Epidermal melanocyte (primary cell): ENCODE results near the gene OGA.
A peak's percentile ranks its signal among the peaks of the same experiment; 100 is the strongest.

Experiments
- DNase-seq: peaks from one replicate; pipeline ENCODE4 v3.0.0; 2011; ENCODE audit warnings: low spot score; ENCODE audit not compliant: insufficient read length

Gene OGA

DNA sequence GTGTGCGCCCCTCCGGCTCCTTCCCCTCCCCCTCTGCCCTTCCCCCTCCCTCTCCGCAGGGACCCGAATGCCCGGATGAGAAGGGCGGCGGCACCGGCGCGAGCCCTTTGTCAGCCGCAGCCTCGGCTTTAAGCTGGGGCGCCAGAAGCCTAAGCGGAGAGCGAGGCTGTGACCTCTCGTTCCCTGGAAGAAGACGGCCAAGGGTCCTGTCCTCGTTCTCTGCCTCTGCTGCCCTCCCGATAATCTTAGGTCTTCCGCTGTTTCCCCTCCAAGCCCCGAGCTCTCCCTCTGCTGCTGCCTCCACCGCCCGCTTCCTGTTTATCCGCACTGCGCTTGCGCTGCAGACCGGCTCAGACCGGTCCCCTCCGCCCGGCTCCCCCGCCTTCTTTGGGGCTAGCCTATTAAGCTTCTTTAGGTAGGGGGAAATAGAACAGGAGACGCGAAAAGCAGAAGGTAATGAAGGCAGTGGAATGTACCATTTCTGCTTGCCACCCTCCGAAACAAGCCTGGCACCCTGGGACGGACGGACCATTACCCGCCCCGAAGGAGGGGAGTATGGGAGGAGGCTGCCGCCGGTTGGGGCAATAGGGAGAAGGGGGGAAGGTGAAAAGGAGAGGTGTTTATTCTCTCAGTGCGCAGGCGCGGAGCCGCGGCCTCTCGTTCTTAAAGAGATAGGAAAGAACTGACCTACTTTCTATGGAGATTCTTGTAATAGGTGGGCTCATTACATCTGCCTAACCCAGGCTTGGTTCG is at the start of gene OGA:
TSS of gene OGA (minus strand) at position 326 of the 753 bp plus-strand sequence. CDS start 422 bp downstream, outside the sequence.
- DNase-seq: peak; percentile 91

DNA sequence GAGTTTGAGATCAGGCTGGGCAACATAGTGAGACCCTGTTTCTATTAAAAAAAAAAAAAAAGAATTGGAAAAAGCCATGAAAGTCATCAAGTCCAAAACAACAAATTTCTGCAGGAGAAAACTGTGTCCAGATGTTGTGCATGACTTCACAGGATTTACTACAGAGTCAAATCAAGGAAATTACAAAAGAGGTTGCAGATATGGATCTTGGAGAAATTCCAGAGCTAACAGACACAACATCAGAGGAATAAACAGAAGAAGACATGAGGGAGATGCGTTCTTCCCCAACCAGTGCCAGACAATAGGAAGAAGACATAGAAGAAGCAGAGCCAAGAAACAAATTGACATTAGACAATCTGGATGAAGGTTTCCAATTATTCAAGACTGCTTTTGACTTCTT is 49.7 kb upstream of the OGA start:
- no peak for DNase-seq

DNA sequence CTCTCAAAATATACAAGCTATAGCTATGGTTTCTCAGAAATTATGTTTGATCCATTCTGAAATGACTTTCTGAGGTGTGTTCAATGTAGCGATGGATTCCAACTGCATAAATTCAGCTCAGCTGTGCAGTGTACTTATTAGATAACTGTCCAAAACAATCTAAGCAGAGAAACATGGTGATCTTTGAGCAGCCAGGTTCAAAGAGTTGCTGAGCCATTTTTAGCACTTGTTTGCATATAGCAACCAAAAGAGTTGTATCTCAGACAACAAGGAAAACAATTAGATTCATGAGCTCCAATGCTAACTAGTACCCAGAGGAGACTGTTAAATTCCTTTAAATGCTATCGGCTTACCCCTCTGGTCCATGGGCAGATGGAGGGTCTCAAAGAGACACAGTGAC is 41.3 kb upstream of the OGA start:
- DNase-seq: no peak

DNA sequence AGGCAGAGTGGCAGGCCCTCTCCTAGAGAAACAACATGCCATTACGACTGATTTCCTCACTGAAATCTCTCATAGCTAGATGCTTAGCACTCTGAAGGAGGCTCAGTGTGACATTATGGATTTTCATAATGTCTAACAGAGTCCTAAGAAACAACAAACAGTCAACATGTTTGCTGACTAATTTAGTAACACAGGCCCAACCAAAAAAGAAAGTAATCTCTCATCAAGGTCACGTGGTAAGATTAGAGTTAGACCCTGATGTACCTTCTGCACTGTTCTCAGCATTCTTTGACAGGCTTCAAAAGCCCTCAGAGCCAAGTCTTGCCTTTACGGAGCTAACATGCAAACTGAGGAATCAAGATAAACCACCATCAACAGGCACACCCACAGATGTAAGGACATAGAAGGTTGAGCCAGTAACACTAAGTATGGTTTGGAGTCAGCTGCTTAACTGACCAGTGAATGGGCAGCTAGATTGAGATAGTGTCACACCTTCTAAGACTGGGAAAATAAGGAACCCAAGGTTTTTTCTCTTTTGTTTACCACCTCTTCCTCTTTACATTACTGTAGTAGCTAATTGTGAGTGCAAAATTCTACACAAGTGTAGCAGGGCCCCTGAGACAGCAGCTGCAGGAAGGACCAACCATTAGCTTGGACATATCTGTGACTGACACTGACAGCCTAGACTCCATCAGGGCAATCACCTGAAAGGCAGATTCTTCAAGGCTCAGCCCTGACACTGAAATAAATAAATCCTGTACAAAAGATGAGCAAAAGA is 40.7 kb upstream of the OGA start:
- no peak for DNase-seq

DNA sequence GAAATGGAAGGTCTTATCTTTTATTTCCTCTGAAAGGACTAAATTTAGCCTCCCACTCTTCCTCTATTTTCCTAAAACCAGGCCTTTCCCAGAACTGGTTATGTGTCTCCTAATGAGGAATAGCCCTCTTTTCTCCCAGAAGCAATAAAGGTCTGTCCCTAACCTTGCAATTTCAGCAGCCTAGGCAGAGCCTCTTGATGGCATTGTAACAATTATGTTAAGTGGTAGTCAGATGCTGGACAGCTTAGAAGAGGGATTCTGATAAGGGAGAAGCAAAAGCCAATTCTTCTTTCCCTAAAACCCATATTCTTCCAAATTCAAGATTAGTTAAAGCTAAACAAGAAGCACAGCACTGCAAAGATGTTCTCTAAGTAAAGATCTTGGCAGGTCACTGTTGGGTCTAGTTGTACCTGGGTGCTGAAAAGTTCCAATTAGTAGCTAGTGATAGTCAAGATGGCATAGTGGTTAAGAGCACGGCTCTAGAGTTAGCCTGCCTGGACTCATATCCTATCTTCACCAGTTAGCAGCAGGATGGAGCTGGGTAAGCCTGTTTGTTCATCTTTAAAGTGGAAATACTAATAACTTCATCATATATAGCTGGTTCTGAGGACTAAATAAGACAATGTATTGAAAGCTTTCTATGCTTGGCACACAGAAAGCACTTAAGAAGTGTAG is 39.7 kb upstream of the OGA start:
- no peak for DNase-seq

DNA sequence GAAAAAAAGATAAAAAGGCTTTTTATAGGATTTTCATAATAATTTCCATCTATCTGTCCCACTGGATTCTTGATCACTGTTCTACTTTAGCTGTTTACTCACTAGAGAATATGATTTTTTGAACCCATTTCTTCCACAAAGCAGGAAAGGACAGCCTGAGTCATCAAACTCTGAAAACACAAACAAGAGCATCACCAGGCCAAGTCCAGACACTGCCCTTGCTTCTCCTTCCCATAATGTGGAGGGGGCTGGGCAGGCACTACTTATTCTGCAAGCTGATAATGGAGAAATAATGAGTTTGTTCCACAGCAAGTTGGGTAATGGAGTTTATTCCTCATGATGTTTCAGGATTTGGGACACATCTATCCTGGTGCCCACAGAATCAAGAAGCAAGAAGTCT is 38.4 kb upstream of the OGA start:
- DNase-seq: no peak

DNA sequence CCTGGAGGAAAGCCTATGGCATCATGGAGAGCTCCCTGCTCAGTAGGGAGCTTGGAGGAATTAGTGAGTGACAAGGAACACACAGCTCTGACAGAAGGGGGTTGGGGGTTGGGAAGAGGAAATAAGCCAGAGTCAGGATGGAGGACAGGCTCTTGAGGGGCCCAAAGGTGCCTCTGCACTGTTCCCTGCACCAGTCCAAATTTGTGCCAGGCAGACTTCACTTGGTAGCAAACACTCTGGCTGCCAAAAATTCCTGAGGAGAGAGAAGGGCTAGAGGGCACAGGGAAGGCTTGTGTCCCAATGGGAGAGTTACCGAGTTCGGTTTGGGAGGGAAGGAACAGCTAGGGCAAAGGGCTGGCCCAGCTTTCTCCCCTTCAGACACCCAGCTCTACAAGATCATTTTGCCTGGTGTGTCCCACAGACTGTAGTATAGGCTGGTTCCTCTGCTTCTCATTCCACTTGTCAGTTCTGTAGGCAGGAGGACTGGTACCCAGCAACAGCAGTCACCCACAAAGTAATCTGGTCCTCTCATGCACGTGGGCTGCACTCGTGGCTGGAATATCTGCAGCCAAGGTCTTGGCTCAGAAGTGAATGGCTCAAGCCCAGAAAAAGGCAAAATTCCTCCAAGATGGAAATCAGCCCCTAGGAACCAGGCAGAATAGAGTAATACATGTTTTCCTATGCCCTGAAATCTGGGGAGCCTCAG is 33.3 kb upstream of the OGA start:
- no peak for DNase-seq

DNA sequence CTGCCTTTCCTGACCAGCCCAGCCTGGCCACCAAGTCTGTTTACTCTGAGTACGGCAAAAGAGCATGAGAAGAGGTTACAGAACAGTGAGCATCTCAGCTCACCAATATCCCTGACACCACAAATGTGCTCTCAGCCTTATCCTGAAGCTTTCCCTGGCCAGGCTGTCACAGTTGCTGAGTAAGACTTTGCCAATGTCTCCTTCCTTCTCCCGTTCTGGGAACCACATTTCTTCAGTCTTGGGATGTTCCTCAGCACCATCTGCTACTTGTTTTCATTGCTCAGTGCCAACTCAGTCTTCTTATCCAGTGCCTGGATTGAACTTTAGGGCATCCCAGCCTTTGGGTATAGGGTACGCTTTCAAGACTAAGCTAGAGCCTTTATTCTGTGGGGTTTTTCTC is 32.5 kb upstream of the OGA start:
- DNase-seq: no peak

DNA sequence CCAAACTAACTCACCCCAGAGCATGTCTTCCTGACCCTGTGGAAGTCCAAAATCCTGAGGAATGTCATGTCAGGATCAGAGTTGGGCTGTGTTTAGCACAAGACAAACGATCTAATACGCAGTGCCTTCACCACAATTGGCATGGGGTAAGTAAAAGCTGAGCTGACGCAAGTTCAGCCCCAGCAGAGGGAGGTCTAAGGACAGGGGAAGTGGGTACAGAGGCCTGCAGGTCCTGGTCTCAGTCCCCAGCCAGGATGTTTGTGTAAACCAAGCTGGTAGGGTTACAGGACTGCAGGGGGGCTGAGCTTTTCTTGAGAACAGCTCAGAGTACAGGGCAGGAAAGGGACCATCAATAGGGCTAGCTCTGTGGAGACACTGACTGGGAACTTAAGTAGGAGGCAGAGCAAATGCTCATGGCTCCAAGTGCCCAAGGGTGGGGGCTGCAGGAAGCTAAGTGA is 30.7 kb upstream of the OGA start:
- no peak for DNase-seq

DNA sequence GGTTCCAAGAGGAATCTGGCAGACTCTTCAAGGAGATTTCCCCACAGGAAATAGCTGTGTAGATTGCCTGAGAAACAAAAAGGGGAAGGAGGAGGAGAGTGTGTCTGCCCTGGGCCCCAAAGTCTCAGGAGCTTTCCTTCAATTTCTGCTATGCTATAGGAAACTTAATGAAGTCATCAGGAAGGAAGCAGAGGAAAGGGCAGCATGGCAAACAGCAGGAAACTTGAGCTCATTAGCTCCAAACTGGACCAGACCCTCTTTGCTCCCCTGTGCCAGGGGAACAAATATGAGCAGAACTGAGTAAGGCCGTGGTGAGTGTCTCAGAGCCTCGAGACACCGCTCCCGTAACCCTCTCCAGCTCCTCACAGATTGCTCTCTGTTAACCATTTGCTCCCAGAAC is 30.2 kb upstream of the OGA start:
- no peak for DNase-seq

DNA sequence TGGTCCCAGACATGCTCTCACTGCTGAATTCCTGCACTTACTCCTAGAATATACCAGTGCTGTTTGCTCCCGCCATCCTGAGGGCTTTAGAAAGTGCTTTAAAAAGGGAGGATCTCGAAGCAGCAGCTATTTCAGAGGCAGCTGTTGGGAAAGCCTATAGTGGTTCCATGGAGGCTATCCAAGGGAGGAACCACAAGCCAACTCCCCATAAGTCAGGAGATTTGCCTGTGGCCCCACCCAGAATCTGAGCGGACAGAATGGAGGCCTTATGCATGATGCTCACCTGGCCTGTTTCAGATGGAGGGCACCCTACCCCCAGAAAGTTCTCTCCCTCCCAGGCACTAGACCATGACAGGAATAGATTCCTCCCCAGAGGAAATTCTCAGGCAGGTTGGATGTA is 27.6 kb upstream of the OGA start:
- DNase-seq: no peak

DNA sequence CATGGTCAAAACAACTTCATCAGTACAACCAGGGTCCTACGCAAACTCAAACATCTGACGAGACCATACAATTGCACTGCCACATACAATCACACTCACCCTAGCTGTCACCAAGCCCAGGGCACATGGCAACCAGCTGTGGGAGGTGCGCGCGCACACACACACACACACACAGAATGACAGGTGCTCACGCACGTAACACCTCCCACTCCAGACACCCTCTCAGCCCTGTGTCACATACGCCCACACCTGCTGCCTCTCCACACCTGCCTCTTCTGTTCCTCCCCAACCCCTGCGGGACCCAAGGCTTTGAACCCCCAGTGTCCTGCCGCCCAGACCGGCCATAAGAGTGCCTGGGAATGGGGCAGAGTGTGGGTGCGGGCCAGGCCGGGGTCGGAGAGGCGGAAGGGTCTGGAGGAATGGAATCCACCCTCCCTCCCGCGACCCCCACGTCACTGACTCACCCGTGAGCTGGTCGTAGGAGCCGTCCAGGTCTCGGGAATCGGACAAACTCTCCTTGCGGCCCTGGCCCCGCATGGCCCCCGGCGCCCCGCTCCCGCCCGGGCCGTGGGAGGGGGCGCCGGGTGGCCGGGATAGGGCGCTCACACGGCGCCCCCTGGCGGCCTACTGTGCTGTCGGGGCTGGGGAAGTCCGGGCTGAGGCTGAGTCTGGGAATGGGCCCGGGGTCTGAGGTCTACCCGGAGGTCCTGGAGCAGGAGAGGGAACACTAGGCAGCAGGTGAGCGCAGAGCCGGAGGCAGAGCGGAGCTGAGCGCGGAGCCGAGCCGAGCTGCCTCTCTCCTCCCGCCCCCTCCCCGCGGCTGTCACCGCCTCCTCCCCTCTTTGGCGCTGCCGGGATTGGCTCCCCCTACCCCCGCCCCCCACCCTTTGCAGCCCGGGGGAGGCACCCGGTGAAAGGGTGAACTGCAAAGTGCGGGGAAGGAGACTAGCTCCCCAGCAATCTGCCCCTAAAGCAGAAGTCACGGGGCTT is 25.1 kb upstream of the OGA start, which contains the start of gene KCNIP2:
TSS of gene KCNIP2 (minus strand) at position 769 of the 990 bp plus-strand sequence. CDS start at position 537, 232 bp downstream.
- no peak for DNase-seq

DNA sequence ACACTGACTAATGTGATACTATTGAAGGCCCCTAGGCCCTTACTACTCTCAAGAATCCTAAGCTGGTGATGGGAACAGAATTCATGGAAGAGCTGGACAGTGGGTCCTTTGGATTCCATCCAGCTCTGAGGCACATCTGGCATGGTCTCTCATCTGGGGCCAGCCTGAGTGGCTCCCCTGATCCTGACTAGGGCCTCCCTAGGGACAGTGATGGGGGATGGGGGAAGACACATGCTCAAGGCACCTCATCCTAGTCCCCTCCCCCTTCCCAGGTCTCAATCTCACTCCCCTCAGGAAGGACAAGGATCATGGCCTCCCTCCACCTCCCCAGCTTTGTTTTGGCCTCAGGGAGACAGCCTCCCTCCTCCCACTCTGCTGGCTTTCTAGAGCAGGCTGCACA is 23.6 kb upstream of the OGA start:
- no peak for DNase-seq

DNA sequence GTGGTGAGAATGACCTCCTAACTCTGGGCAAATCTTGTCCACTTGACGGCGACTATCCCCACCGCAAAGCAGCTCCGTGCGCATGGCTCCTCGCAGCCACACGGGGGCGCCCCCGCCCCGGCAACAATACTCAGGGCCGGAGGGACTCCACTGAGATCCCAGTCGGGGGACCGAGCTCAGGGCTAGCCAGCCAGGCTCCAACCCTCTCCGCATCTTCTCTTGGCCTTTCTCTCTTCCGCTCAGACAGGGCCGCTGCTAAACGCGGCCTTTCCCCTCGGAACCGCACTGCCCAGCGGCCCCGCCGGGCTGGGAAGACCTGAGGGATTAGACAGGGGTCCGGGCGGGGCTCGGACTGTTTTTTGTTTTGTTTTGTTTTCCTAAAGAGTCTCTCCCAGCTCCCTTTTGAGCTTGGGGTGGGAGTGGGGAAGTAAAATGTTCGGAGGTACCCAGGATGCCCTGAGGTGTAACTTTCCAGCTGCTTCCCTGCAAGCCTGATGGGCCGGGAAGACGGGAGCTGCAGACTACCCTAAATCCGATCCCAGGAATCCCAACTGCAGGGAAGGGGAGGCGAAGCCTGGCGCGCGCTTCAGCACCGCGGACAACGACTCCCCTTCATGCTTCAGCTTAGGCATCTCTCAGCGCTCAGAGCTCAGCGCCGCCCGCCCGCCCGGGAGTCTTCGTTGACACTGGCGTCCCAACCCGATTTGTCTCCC is 22.7 kb upstream of the OGA start:
- DNase-seq: peak; percentile 84

DNA sequence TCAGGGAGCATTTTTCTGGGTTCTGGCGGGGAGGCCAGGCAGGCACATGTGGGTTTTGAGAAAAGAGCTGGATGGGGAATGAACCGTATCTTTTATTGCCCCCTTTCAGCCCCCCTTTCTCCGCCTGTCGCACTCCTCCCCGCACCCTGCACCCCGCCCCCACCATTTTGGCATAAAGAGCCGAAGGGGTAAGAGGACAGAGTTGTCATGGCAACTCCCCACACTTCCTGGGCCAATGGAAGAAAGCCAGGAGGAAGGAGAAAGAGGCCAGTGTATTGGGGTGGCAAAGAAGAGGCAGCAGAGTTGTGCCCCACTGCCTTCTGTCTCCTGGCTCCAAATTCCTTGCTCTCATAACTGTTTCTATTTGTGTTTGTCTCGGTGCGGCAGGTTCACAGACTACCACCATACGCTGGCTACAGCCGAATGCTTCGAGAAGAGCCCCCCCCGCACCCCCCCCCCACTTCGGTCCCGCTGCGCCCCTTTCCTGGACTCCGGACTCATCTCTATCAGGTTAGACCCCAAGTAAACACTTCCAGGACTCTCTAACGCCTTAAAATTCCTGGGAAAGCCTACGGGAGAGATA is 21.9 kb upstream of the OGA start:
- DNase-seq: peak; percentile 66

DNA sequence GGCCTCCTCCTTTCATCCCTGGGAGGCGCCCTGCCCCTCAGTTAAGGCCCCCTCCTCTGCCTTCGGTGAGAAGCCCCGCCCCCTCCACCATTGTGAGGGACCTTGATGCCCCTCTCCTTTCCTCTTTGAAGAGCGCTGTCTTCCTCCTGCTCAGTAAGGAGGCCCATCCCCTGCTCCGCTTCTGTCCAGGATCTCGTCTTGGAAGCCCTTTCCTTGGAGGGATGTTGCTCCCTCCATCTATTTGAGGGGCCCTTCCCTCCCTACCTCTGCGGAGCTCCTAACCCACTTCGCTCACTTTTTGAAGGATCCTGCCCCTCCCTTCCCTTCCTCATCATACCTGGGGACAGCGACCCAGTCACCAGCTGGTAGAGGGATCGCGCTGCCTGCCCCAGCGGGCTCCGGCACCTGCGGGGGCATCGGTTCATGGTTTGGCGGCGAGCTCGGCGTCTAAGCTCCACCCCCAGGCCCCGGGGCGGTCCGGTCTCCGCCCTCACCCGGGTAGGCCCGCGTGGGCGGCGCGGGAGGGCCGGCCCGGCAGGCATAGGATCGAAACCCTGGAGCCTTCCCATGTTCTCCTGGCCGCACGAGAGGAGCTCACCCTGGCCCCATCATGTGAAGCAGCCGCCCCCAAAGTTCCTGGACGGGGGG is 21.3 kb upstream of the OGA start:
- peak; percentile 50 for DNase-seq

DNA sequence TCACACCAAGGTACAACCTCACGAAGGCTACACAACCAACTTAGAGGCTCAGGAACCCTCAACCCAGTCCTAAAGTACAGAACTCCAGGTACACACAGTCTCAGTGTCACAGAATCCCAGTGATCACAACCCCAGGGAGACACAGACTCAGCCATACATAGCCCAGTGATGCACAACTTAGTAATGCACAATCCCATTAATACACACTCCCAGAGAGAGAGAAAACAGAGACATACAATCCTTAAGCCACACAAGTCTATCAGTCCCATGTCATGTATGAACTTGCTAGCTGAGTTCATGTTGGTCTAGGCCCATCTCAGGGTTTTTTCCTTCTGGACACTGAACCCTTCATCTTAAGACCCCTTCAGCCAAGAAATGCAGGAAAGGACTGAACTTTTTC is 20.8 kb upstream of the OGA start:
- no peak for DNase-seq

DNA sequence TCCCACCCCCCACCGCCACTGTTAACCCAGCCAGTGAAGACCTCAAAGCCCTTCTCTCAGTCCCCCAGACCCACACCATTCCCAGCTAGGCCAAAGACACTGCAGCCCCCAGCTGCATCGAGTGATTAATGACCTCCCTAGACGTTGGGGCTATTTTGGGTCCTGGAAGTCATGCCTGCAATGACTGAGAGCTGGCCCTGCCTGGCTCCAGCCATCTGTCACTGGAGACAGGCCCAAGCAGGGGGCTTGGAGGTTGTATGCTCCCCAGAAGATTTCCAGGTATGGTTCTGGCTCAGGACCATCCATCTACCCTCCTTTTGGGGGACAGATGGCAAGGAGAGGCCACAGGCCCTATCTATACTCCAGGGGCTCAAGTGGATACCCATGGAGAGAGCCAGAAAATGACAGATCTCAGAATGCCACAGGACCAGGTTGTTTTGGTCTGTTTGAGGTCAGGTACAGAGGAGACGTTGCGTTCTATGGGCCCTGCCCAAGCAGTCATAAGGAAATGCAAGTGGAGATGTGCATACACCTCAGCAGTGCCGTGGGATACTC is 20.2 kb upstream of the OGA start:
- no peak for DNase-seq
